SJCRH30 (cell line): ENCODE results near the gene CPM. TPM values are rescaled to one million over a fixed set of nuclear protein-coding genes. Genes with fewer than 3 reads are reported as not detected.

ENCODE experiments used
- DNase-seq, 2 experiments: peaks; one replicate each; pipeline ENCODE4 v3.0.0-alpha.2; 2015 to 2020
- H3K27ac ChIP-seq: fragments of 250-450 bp; sonication (Bioruptor Pico); 2 replicates; pipeline ENCODE4 v1.5.1; 2020; ENCODE audit warnings: mild to moderate bottlenecking, moderate library complexity
- H3K27me3 ChIP-seq: fragments of 250-450 bp; sonication (Bioruptor Pico); 2 replicates; pipeline ENCODE4 v1.5.1; 2020; ENCODE audit warnings: mild to moderate bottlenecking, moderate library complexity
- H3K36me3 ChIP-seq: fragments of 250-450 bp; sonication (Bioruptor Pico); 2 replicates; pipeline ENCODE4 v1.5.1; 2020; ENCODE audit warnings: mild to moderate bottlenecking, moderate library complexity
- H3K4me1 ChIP-seq: fragments of 250-450 bp; sonication (Bioruptor Pico); 2 replicates; pipeline ENCODE4 v1.5.1; 2020; ENCODE audit warnings: mild to moderate bottlenecking, moderate library complexity
- H3K4me3 ChIP-seq: fragments of 250-450 bp; sonication (Bioruptor Pico); 2 replicates; pipeline ENCODE4 v1.5.1; 2020; ENCODE audit warnings: mild to moderate bottlenecking, moderate library complexity
- H3K9me3 ChIP-seq: fragments of 250-450 bp; sonication (Bioruptor Pico); replicated peaks from 2 replicates; pipeline ENCODE4 v1.5.1; 2020; ENCODE audit warnings: mild to moderate bottlenecking, moderate library complexity
- total RNA-seq: library from RNA; depleted of rRNA; stranded (reverse); fragments of >200 nt; shearing (Covaris generic); gene quantifications from 2 replicates; pipeline ENCODE4 v1.2.3, GENCODE V29; 2014

The CPM gene
- total RNA-seq, 1 experiment from 2014 or later = 1.2 TPM

GRCh38 chr12:68883151-68883550, 49.8 kb downstream of the CPM start:
- no peak overlapping the region for H3K4me3 ChIP-seq
- H3K4me1 ChIP-seq = no peaks in the 10 kb centered on the region
- no peaks in the 10 kb centered on the region for H3K27me3 ChIP-seq
- H3K36me3 ChIP-seq = no peaks in the 10 kb centered on the region
- DNase-seq = no peak
- no peak overlapping the region for H3K27ac ChIP-seq
- H3K9me3 ChIP-seq = no peaks in the 10 kb centered on the region

- no peak for DNase-seq
- H3K27me3 ChIP-seq = no peaks in the 10 kb centered on the region
Observed at GRCh38 chr12:68882251-68882964, 50.6 kb downstream of the CPM start.

DNA sequence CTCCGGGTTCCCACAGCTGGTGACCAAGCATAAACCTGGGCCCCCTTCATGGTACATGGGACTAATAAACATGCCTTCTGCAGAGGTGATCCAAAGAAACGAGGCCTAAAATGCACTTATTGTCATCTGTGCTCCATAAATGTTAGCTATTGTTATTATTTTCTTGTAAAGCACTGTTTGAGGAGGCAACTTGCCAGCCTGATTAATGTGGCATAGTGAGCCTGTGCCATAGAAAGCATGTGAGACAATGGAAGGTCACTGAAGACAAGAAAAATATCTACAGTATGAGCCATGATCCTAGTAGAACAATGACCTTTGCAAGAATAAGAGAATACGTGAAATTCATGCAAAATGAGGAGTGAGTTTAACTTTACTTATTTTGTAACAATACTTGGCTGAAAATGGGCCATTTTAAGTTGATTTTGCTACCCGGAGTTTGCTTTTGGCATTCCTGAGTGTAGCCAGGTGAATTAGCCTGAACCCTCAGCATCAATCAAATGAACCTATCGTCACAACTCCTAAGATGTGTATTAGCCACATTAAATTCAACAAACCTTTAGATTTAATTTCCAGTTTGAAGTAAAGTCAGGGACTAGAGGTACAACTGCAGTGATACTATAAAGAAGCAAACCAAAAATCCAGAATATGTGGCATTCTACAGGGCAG, 52.2 kb downstream of the CPM start:
- Histone ChIP-seq H3K27ac (no peak overlapping the region), H3K36me3 (no peaks in the 10 kb centered on the region), H3K4me1 (no peaks in the 10 kb centered on the region), H3K27me3 (no peaks in the 10 kb centered on the region), H3K4me3 (no peak overlapping the region), H3K9me3 (no peaks in the 10 kb centered on the region)
- no peak for DNase-seq

More at GRCh38 chr12:68882251-68882964, 50.6 kb downstream of the CPM start:
- H3K27ac ChIP-seq = no peak overlapping the region
- H3K4me3 ChIP-seq = no peak overlapping the region
- no peaks in the 10 kb centered on the region for H3K4me1 ChIP-seq
- H3K36me3 ChIP-seq = no peaks in the 10 kb centered on the region
- H3K9me3 ChIP-seq = no peaks in the 10 kb centered on the region

GRCh38 chr12:68878846-68879245, 54.1 kb downstream of the CPM start:
- H3K27ac ChIP-seq = no peak overlapping the region
- H3K27me3 ChIP-seq = no peaks in the 10 kb centered on the region
- H3K9me3 ChIP-seq = no peaks in the 10 kb centered on the region
- H3K36me3 ChIP-seq = no peaks in the 10 kb centered on the region
- no peak overlapping the region for H3K4me3 ChIP-seq
- no peak for DNase-seq
- no peaks in the 10 kb centered on the region for H3K4me1 ChIP-seq

DNA sequence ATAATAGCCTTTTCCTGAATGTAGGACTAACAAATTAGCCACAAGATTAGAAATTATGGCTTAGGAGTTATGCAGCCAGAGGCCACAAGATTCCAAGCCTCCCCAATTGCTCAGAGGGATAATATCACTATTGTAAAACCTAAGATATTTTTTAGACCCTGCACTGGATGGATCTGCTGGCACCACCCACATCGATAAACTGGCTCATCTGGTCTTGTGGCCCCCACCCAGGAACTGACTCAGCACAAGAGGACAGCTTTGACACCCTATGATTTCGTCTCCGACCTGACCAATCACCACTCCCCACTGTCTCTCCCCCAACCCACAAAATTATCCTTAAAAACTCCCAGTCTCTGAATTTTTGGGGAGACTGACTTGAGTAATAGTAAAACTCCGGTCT, 54.7 kb downstream of the CPM start:
- Histone ChIP-seq H3K36me3 (no peaks in the 10 kb centered on the region), H3K4me1 (no peaks in the 10 kb centered on the region), H3K9me3 (no peaks in the 10 kb centered on the region), H3K4me3 (no peak overlapping the region), H3K27me3 (no peaks in the 10 kb centered on the region), H3K27ac (no peak overlapping the region)
- DNase-seq = no peak

- Histone ChIP-seq H3K4me3 (no peak overlapping the region), H3K9me3 (no peaks in the 10 kb centered on the region), H3K36me3 (no peaks in the 10 kb centered on the region), H3K27me3 (no peaks in the 10 kb centered on the region), H3K4me1 (no peaks in the 10 kb centered on the region), H3K27ac (no peak overlapping the region)
- no peak for DNase-seq
Observed at GRCh38 chr12:68877583-68877982, 55.4 kb downstream of the CPM start.

GRCh38 chr12:68876461-68876860, 56.5 kb downstream of the CPM start:
- Histone ChIP-seq H3K27ac (no peak overlapping the region), H3K9me3 (no peaks in the 10 kb centered on the region), H3K4me1 (no peaks in the 10 kb centered on the region), H3K27me3 (no peaks in the 10 kb centered on the region), H3K4me3 (no peak overlapping the region), H3K36me3 (no peaks in the 10 kb centered on the region)
- no peak for DNase-seq

GRCh38 chr12:68873316-68873715, 59.7 kb downstream of the CPM start:
- Histone ChIP-seq H3K4me1 (no peaks in the 10 kb centered on the region), H3K9me3 (no peaks in the 10 kb centered on the region), H3K36me3 (no peaks in the 10 kb centered on the region), H3K27me3 (no peaks in the 10 kb centered on the region), H3K4me3 (no peak overlapping the region), H3K27ac (no peak overlapping the region)
- no peak for DNase-seq

- Histone ChIP-seq H3K36me3 (no peaks in the 10 kb centered on the region), H3K4me3 (no peak overlapping the region), H3K4me1 (no peaks in the 10 kb centered on the region), H3K9me3 (no peaks in the 10 kb centered on the region), H3K27me3 (no peaks in the 10 kb centered on the region), H3K27ac (no peak overlapping the region)
- DNase-seq = no peak
Observed at GRCh38 chr12:68871921-68872320, 61.0 kb downstream of the CPM start.

DNA sequence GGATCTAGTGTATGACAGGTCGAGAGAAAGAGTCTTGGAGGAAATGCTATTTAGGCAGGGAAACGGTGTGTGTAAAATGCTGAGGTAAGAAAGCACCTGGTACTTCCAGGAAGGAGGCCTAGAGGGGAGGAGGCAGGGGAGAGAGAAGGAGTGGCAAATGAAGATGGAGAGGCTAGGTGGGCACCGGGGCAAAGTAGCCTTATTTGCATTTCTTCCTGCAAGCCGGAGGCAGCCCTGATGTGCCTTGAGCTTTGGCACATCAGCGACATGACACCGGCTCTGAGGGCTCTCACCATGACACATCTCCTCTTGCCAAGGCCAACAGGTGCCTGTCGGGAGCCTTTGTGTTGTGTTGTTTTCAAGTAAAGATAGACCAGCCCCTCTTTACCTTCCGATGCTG, 61.6 kb downstream of the CPM start:
- Histone ChIP-seq H3K9me3 (no peaks in the 10 kb centered on the region), H3K4me3 (no peak overlapping the region), H3K4me1 (no peaks in the 10 kb centered on the region), H3K36me3 (no peaks in the 10 kb centered on the region), H3K27me3 (no peaks in the 10 kb centered on the region), H3K27ac (no peak overlapping the region)
- no peak for DNase-seq

GRCh38 chr12:68870443-68870842, 62.5 kb downstream of the CPM start:
- Histone ChIP-seq H3K4me3 (no peak overlapping the region), H3K27me3 (no peaks in the 10 kb centered on the region), H3K9me3 (no peaks in the 10 kb centered on the region), H3K36me3 (no peaks in the 10 kb centered on the region), H3K27ac (no peak overlapping the region), H3K4me1 (no peaks in the 10 kb centered on the region)
- no peak for DNase-seq

GRCh38 chr12:68870011-68870410, 63.0 kb downstream of the CPM start:
- no peak overlapping the region for H3K4me3 ChIP-seq
- DNase-seq = no peak
- no peaks in the 10 kb centered on the region for H3K4me1 ChIP-seq
- no peaks in the 10 kb centered on the region for H3K9me3 ChIP-seq
- no peak overlapping the region for H3K27ac ChIP-seq
- H3K27me3 ChIP-seq = no peaks in the 10 kb centered on the region
- H3K36me3 ChIP-seq = no peaks in the 10 kb centered on the region

GRCh38 chr12:68868043-68868790, 64.8 kb downstream of the CPM start:
- no peaks in the 10 kb centered on the region for H3K9me3 ChIP-seq
- no peaks in the 10 kb centered on the region for H3K27me3 ChIP-seq
- no peak for DNase-seq
- H3K27ac ChIP-seq = no peak overlapping the region
- no peak overlapping the region for H3K4me3 ChIP-seq
- no peaks in the 10 kb centered on the region for H3K36me3 ChIP-seq
- no peaks in the 10 kb centered on the region for H3K4me1 ChIP-seq

DNA sequence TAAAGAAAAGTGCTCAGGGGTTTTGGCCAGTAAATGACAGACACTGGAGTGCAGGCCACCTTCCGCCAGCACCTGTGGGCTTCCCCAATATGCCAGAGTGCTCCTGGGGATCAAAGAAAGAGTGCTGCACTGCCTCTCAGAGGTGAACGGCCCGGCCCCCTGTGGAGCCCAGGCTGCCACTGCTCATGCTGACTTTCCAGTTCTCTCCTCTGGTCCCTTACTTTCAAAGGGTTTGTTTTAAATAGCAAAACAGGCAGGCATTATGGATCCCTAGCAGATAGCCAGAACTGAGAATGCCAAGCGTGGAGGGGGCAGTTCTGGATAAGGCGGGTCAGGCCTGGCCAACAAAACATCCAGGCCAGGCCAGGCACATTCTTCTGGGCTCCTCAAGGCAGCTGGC, 65.4 kb downstream of the CPM start:
- Histone ChIP-seq H3K27me3 (no peaks in the 10 kb centered on the region), H3K36me3 (no peaks in the 10 kb centered on the region)
- DNase-seq = no peak

DNA sequence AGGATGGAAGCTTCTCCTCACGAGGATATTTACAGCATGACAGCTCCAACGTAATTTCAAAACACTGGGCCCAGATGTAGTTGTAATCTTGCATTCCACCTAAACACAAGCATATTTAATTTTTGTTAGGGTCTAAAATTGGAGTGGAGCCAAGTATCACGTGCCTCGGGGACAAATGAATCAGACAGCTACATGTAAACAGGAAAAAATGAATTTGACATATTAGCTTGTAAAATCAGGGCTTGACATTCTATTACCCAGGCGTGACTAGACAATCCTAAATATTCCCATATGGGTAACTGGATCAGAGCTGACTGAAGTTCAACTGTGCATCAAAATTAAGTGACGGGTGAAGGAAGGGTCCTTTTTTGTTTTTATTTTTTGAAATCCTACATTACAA, 66.0 kb downstream of the CPM start:
- no peak for DNase-seq
- Histone ChIP-seq H3K9me3 (no peaks in the 10 kb centered on the region), H3K4me3 (no peak overlapping the region), H3K4me1 (no peaks in the 10 kb centered on the region), H3K27ac (no peak overlapping the region), H3K36me3 (no peaks in the 10 kb centered on the region), H3K27me3 (no peaks in the 10 kb centered on the region)

More for the DNA sequence above, 65.4 kb downstream of the CPM start:
- no peaks in the 10 kb centered on the region for H3K4me1 ChIP-seq
- no peaks in the 10 kb centered on the region for H3K9me3 ChIP-seq
- no peak overlapping the region for H3K4me3 ChIP-seq
- H3K27ac ChIP-seq = no peak overlapping the region
